Stimulated activated CD8-positive, alpha-beta memory T cell treated with anti-CD3 and anti-CD28 coated beads, Interleukin-12 subunit alpha, Interleukin-12 subunit beta, amount 100 ng/mL, for 4 hours (primary cell): ENCODE data around the gene RPP25.

Source experiments
- DNase-seq: peaks from one replicate; pipeline ENCODE4 v3.0.0-alpha.2; 2020; ENCODE audit warnings: low read depth

Gene RPP25, protein sequence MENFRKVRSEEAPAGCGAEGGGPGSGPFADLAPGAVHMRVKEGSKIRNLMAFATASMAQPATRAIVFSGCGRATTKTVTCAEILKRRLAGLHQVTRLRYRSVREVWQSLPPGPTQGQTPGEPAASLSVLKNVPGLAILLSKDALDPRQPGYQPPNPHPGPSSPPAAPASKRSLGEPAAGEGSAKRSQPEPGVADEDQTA

DNA sequence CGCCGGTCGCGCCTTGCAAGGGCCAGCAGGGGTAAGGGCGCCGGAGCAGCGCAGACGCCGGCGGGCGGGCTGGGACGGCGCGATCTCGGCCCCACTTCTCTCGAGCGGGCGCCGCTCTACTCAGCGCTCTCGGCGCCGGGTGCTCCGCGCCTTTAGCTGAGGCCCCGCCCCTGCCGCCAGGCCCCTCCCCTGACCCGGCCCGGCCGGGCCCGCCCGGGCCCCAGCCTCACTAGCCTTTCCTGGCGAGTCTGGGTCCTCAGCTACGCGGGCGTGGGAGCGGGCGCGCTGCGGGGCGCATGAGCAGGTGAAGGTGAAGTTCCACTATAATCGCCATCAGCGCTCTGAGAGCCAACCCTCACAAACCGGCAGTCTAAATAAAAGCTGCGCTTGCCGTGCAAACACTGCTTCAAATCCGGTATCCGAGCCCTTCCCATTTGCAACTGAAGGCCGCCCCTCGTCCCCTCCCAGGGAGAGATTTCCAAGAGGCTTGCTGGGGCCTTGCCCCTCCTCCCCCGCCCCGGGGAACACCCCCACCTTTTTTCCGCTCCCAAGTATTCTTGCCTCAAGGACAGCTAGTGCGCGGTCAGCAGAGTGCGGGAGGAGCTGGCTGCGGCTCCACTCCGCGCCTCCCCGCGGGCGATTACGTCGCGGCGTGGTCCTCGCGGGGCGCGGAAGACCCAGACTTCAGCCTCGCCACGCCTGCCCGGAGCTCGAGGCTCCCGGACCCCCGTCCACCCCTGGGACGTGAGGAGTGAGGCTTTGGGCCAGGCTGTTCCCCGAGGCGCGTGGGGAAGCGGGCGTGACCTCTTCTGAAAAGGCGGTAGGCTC, at the start of gene RPP25:
Gene RPP25 (minus strand): TSS at position 125 of the 828 bp plus-strand sequence. CDS start 189 bp downstream, outside the sequence.
- peak; percentile 61 for DNase-seq

GRCh38 chr15:75002398-75002797, 45.8 kb upstream of the RPP25 start:
- DNase-seq: no peak

DNA sequence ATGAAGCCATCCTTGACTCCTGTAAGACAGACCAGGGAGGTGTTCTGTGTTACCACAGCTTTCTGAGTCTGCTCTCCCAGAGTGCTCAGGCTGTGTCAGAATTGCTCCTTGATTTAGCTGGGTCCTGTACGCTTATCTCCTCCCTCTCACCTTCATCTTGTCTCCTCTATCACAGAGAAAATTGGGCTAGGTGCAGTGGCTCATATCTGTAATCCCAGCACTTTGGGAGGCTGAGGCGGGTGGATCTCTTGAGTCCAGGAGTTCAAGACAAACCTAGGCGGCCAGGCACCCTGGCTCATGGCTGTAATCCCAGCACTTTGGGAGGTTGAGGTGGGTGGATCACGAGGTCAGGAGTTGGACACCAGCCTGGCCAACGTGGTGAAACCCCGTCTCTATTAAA, 44.7 kb upstream of the RPP25 start:
- no peak for DNase-seq

DNA sequence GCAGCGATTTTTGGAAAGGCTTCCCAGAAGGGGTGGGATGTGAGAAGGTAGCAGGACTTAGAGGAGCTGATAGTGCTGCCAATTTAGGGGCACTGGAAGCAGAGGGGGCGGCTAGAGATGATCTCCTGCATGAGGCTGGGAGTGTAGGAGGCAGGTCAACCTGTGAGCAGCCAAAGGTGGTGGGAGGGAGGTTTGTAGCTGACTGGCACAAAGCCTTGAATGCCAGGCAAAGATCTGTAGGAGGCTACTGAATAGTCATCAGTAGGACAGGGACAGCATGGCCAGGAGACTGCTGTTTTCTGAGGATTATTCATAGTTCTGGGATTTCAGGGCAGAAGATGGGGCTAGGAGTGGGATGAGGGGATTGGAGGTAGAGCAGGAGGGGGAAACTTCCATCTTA, 41.0 kb upstream of the RPP25 start:
- DNase-seq: no peak

DNA sequence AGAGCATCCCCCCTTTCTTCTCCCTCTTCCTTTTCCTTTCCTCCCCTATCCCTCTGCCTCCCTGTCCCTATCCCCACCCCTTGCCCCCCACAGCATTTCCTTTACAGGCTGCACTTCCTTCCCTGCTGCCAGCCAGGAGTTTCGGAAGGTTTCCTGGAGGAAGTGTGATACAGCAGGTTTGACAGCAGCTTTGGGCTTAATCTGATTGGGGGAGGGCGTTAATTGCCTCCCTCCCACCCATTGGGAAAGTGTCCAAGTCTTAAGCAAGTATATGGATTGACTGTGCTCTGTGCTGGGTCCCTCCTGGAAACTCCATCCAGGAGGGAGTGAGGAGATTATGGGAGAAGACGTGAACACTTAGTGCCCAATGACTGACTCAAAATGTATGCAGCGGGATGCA, 40.6 kb upstream of the RPP25 start:
- DNase-seq: no peak

DNA sequence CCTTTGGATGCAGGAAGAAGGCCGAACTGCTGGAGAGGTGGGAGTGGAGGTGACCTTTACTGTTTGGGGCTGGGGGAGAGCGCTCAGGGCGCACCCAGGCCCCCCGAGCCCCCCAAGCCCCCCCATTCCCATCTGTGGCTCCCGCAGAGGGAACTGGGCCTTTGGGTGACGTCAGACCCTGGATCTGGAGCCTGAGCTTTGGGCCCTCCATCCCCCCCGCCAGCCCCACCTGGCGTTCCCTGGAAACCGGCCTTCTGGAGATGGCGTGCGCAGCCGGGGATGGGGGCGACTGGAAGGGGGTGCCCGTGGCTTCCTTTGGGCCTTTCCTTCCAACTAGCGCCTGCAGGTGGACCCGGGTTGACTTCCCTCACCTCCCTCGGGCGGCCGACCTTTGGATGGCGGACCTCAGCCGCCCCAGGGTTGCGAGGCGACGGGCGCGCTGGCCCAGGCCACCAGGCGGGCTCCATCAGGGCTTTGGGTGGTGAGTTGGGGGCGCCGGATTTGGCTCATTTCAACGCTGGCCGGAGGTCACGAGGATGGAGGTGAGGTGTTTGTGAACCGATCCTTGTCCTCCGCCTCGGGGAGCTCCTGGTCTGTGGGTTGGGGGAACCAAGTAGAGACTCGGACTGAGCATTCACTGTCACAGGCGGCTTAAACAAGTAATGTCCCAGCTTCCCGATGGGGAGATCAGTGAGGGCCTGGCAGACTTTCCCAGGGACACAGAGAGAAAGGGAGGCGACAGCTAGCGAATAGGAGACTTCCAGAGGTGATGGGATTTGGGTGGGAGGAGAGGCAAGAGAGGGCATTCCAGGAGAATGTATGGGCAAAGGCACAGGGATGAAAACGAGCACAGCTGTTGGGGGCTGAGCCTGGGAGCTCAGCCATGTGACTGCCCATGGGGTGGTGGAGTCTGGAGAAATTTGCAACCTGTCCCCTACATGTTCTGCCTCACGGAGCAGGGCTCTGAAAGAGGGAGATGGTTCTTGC, 39.5 kb upstream of the RPP25 start:
- DNase-seq: no peak

GRCh38 chr15:74995182-74995778, 38.7 kb upstream of the RPP25 start, which contains the start of gene SCAMP5:
Gene SCAMP5, plus strand, starts transcription at chr15:74995563. Its CDS starts 16,277 bp downstream, at chr15:75011840.
- DNase-seq: peak; percentile 67

DNA sequence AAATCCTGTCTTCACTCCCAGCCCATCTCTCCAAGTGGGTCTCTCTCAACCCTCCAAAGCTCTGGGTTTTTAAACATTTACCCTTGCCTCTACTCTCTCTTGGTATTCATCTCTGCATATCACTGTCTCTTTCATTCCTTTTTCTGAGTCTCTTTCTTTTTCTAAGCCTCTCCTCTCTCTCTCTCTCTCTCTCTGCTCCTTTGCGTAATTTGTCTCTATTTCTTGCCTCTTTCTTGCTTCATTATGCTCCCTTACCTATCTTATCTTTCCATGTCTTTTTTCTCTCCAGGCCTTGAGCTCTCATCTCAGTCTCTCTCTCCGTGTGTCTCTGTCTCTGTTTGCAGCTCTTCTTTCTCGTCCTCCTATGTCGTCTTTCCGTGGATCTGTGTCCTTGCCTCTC, 38.1 kb upstream of the RPP25 start:
- DNase-seq: no peak

- no peak for DNase-seq
Measured at GRCh38 chr15:74994236-74994635, 37.7 kb upstream of the RPP25 start.

DNA sequence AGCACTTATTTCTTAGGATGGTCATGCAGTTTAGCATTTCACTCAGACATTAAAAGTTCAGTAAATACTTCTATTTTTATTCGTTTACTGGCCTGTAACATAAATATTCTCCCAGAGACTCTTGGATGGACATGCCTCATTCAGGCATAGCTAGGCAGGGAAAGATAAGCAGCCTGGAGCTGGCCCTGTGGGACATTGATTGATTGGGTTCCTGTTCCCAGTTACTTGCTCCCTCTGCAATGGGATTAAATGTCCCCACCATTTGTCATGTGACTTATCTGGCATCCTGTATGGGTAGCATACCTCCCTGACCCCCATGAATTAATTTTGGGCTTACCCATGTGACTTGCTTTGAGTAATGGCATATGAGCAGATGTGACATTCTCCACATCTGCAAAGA, 36.0 kb upstream of the RPP25 start:
- DNase-seq: no peak

GRCh38 chr15:74989527-74989926, 33.0 kb upstream of the RPP25 start:
- DNase-seq: no peak

DNA sequence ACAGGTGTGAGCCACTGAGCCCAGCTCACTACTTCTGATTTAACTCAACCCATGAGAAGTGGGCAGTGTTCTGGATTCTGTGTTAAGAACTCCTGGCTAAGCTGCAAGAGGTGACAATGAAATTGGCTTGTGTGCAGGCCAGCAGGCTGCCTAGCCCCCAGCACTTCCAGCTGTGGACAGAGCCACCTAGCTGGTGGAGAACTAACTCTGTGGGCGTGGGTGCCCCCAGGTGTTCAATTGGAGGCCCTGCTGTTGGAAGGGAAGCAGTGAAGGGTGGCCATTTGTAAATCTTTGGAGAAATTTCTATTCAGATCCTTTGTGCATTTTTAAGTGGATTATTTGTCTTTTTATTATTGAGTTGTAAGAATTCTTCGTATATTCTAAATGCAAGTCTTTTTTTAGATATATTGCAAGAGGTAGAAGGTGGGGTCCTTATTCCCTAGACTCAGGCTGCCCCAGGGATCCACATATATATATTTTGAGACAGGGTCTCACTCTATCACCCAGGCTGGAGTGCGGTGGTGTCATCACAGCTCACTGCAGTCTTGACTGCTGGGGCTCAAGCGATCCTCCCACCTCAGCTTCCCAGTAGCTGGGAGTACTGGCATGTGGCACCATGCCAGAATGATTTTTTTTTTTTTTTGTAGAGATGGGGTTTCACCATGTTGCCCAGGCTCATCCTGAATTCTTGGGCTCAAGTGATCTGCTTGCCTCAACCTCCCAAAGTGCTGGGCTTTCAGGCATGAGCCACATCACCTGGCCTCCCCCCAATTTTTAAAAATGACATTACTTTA, 31.6 kb upstream of the RPP25 start:
- DNase-seq: peak; percentile 6

DNA sequence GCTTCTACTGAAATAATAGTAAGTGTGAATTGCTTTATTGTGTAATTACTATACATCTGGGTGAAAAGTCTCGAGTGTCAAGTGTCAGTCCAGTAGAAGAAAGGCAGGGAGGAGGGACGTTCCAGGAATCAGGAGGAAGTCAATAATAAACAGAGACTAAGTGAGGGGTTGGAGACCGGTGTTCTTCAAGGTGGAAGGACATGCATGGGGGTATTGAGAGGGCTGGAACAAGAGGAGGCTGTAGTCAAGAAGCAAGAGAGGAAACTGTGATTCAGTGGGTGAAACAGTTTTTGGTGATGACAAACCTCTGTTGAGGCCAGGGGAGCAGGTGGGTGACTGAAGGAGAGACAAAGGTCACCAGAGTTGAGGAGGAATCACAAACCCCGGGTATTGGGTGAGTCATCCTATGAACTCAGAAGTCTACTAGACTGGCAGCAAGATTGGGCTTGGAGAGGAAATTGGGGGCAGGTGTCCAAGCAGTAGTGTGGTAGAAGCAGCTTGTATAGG, 27.2 kb upstream of the RPP25 start:
- no peak for DNase-seq

DNA sequence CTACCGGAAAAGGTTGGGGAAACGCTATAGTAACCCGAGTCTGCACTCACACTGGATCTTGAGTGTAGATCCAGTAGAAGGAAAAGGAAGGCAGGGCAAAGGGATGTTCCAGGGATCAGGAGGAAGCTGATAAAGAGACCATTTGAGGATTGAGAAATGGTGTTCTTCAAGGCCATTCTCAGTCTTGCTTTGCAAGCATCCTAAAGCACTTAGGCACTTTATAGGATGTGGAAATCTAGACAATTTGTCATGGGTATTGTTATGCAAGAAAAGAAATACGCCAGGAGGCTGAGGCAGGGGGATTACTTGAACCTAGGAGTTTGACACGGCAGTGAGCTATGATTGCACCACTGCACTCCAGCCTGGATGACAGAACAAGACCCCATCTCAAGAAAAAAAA, 25.6 kb upstream of the RPP25 start:
- no peak for DNase-seq

DNA sequence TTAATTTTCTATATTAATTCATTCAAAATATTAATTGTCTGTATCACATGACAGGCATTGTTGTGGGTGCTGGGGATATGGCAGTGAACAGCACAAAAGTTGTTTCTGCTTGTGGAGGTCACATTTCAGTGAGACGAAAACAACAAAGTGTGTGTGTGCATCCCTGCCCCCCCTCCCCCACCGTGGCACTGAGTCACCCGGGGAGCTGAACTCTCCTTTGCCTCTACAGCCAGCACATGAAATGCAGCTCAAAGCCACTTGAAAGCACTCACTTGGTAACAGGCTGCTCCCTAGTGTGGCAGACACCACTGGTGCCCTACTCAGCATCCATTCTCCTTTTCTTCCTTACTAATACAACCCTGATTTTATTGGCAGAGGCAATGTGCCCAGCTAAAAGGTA, 21.9 kb upstream of the RPP25 start:
- no peak for DNase-seq

DNA sequence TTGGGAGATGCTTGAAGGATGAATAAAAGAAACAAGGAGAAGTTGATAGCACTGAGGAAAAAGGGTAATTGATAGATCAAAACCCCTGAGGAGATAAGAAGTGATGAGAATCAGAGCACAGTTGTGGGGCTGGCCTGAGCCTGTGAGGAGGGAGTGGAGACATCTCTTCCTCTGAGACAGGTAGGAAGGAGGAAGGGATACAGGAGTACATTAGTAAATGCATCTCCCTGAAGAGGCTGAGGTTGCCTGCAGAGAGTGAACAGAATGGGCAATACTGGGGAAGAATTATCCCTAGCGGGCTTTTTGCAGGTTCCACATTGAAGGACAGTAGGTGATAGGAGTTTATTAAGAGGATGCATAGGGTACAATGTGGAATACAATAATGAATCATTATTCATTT, 21.5 kb upstream of the RPP25 start:
- DNase-seq: no peak

DNA sequence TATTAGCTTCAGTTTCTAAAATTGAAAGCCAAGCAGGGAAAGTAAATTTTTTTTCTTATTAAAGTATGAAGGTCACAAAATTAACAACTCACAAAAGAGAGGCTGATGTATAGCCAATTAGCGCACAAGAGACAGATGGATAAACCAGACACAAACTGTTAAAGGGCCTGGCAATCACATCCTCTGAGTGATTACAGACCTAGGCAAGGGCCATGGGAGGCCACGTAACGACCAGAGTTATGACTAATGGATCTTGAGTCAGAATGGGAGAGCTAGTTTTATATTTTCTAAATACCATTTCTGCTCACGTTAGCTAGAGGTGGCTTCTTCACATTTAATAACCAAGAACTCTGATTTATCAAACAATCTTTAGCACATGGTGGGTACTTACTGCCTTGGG, 21.0 kb upstream of the RPP25 start:
- no peak for DNase-seq

- DNase-seq: no peak
Measured at GRCh38 chr15:74976159-74976558, 19.6 kb upstream of the RPP25 start.

DNA sequence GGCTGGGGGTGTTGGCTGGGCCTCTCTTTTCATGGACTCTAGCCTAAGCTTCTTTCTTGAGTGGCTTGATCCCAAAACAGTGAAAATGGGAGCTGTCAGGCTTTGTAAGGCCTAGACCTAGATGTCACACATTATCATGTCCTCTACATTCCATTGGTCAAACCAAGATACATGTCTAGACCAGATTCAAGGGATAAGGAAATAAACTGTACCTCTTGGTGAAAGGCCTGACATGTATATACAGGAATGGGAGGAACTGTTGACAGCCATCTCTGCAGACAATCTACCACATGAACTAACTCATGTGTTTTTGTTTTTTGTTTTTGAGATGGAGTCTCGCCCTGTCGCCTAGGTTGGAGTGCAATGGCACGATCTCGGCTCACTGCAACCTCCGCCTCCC, 11.1 kb upstream of the RPP25 start:
- DNase-seq: no peak

GRCh38 chr15:74964794-74965193, 8.2 kb upstream of the RPP25 start:
- DNase-seq: no peak

- DNase-seq: no peak
Measured at GRCh38 chr15:74963213-74963612, 6.6 kb upstream of the RPP25 start.
